Vagina (tissue), 2 donors: ENCODE results near the gene DNAJC5. TPM values are rescaled to one million over a fixed set of nuclear protein-coding genes. Genes with fewer than 3 reads are reported as not detected.

ENCODE experiments used
- DNase-seq, 2 donors: peaks; one replicate each; pipeline ENCODE4 v3.0.0-alpha.2; 2017; ENCODE audit errors: extremely low spot score in 2 of 2
- H3K27ac ChIP-seq: fragments of 200-600 bp; sonication (generic); one replicate; pipeline ENCODE4 v1.5.1; 2019
- H3K27me3 ChIP-seq: fragments of 200-600 bp; sonication (generic); one replicate; pipeline ENCODE4 v1.5.1; 2019
- H3K36me3 ChIP-seq, 2 donors: fragments of 200-600 bp; sonication (generic); one replicate each; pipeline ENCODE4 v1.5.1; 2017 to 2019
- H3K4me1 ChIP-seq: fragments of 200-600 bp; sonication (generic); one replicate; pipeline ENCODE4 v1.5.1; 2019
- H3K4me3 ChIP-seq, 2 donors: fragments of 200-600 bp; sonication (generic); 1 replicate in 1 of 2; 2 replicates in 1 of 2; pipeline ENCODE4 v1.5.1; 2016 to 2019
- H3K9me3 ChIP-seq: fragments of 200-600 bp; sonication (generic); one replicate; pipeline ENCODE4 v1.5.1; 2019
- CTCF ChIP-seq, 3 experiments: fragments of 450-650 bp in 2 of 3; fragments of 200-600 bp in 1 of 3; sonication (generic) in 1 of 3; IDR thresholded peaks; one replicate each; pipeline ENCODE4 v1.5.1; 2017 to 2019; ENCODE audit warnings: antibody characterized with exemption in 3 of 3, mild to moderate bottlenecking in 2 of 3, moderate library complexity in 2 of 3
- POLR2A ChIP-seq, 2 donors: fragments of 450-650 bp; IDR thresholded peaks; one replicate each; pipeline ENCODE4 v1.6.1; 2017; ENCODE audit warnings: antibody characterized with exemption in 2 of 2, mild to moderate bottlenecking in 2 of 2, moderate library complexity in 2 of 2
- POLR2AphosphoS5 ChIP-seq, 2 donors: sonication (generic); formaldehyde crosslinking; IDR thresholded peaks; one replicate each; pipeline ENCODE4 v1.9.0; 2017; ENCODE audit warnings: antibody characterized with exemption in 2 of 2, mild to moderate bottlenecking in 2 of 2, low read depth in 1 of 2; ENCODE audit not compliant: insufficient read depth in 1 of 2
- intact Hi-C: fragments of 100-400 bp; cut with DNase I; formaldehyde crosslinking; loops from one replicate; pipeline ENCODE4 v1.15.1; 2023
- total RNA-seq: library from RNA; depleted of rRNA; stranded (reverse); fragments of >200 nt; gene quantifications from one replicate; pipeline ENCODE4 v1.2.3, GENCODE V29; 2016

Gene DNAJC5
- total RNA-seq, 1 donor from 2014 or later = 25.8 TPM

- intact Hi-C loops = no loop called here
- Histone ChIP-seq H3K4me1 (peaks cover 46% of the 10 kb centered on the region), H3K27me3 (no peaks in the 10 kb centered on the region), H3K4me3 (no peak overlapping the region), H3K36me3 (peaks cover 0 to 67% of the 10 kb centered on the region in 2 donors), H3K9me3 (no peaks in the 10 kb centered on the region), H3K27ac (no peak overlapping the region)
- TF ChIP-seq POLR2AphosphoS5 (IDR thresholded peaks at IDR 0.05; ENCODE audit: insufficient read depth in 1 of 2, low read depth in 1 of 2) (no peak), CTCF (IDR thresholded peaks at IDR 0.05) (no peak), POLR2A (IDR thresholded peaks at IDR 0.05) (no peak)
- DNase-seq = no peak
Observed at GRCh38 chr20:63943808-63944077, 48.8 kb downstream of the DNAJC5 start.

- intact Hi-C loops = no loop called here
- TF ChIP-seq POLR2AphosphoS5 (IDR thresholded peaks at IDR 0.05; ENCODE audit: insufficient read depth in 1 of 2, low read depth in 1 of 2) (no peak), CTCF (IDR thresholded peaks at IDR 0.05) (no peak), POLR2A (IDR thresholded peaks at IDR 0.05) (no peak)
- no peak overlapping the region for H3K27ac ChIP-seq
- no peak for DNase-seq
- no peak overlapping the region for H3K4me3 ChIP-seq
- no peaks in the 10 kb centered on the region for H3K27me3 ChIP-seq
- H3K9me3 ChIP-seq = no peaks in the 10 kb centered on the region
- H3K4me1 ChIP-seq = peaks cover 51% of the 10 kb centered on the region
- H3K36me3 ChIP-seq = peaks cover 0 to 61% of the 10 kb centered on the region in 2 donors
Observed at GRCh38 chr20:63944078-63944941, 49.4 kb downstream of the DNAJC5 start.

GRCh38 chr20:63945031-63945658, 50.2 kb downstream of the DNAJC5 start:
- no peaks in the 10 kb centered on the region for H3K9me3 ChIP-seq
- intact Hi-C loops = no loop called here
- no peak for TF ChIP-seq POLR2A (IDR thresholded peaks at IDR 0.05)
- no peak for TF ChIP-seq POLR2AphosphoS5 (IDR thresholded peaks at IDR 0.05; ENCODE audit: insufficient read depth in 1 of 2, low read depth in 1 of 2)
- no peak for TF ChIP-seq CTCF (IDR thresholded peaks at IDR 0.05)
- H3K36me3 ChIP-seq = peaks cover 0 to 54% of the 10 kb centered on the region in 2 donors
- no peaks in the 10 kb centered on the region for H3K27me3 ChIP-seq
- DNase-seq = no peak
- no peak overlapping the region for H3K4me3 ChIP-seq
- no peak overlapping the region for H3K27ac ChIP-seq
- H3K4me1 ChIP-seq = peaks cover 60% of the 10 kb centered on the region

GRCh38 chr20:63945921-63946920, 51.3 kb downstream of the DNAJC5 start:
- no peak overlapping the region for H3K4me3 ChIP-seq
- H3K9me3 ChIP-seq = no peaks in the 10 kb centered on the region
- H3K27ac ChIP-seq = no peak overlapping the region
- intact Hi-C loops = no loop called here
- no peak for DNase-seq
- H3K4me1 ChIP-seq = peaks cover 66% of the 10 kb centered on the region
- TF ChIP-seq POLR2AphosphoS5 (IDR thresholded peaks at IDR 0.05; ENCODE audit: insufficient read depth in 1 of 2, low read depth in 1 of 2) (no peak), POLR2A (IDR thresholded peaks at IDR 0.05) (no peak), CTCF (IDR thresholded peaks at IDR 0.05) (no peak)
- H3K27me3 ChIP-seq = no peaks in the 10 kb centered on the region
- peaks cover 0 to 43% of the 10 kb centered on the region in 2 donors for H3K36me3 ChIP-seq
